K562 (cell line): ENCODE data around the gene SP2. TPM values are rescaled to one million over a fixed set of nuclear protein-coding genes. Genes with fewer than 3 reads are reported as not detected.
A peak's percentile ranks its signal among the peaks of the same experiment; 100 is the strongest.

Experiments used
- CBFA2T2 ChIP-seq: fragments of 450-650 bp; conservative IDR thresholded peaks from 2 replicates; pipeline ENCODE4 v1.6.1; 2017; ENCODE audit warnings: mild to moderate bottlenecking
- CEBPG ChIP-seq, 3 experiments: fragments of 200-800 bp in 1 of 3; sonication (Bioruptor generic) in 1 of 3; sonication (generic) in 1 of 3; formaldehyde crosslinking in 1 of 3; IDR thresholded peaks in 2 of 3; conservative IDR thresholded peaks in 1 of 3; 2 replicates each; pipeline versions ENCODE4 v1.6.1 to v1.8.0; 2016 to 2022; ENCODE audit warnings: missing compliant biosample characterization in 2 of 3, missing genetic modification characterization in 2 of 3, mild to moderate bottlenecking in 1 of 3, missing genetic modification reagents in 1 of 3
- CHD2 ChIP-seq: IDR thresholded peaks from 2 replicates; pipeline ENCODE4 v1.6.1; 2011; ENCODE audit warnings: low read depth, low read length
- EGR1 ChIP-seq: fragments of 450-650 bp; conservative IDR thresholded peaks from 2 replicates; pipeline ENCODE4 v1.6.1; 2017; ENCODE audit warnings: mild to moderate bottlenecking
- EP400 ChIP-seq: fragments of 450-650 bp; IDR thresholded peaks from 2 replicates; pipeline ENCODE4 v1.6.1; 2017; ENCODE audit warnings: antibody characterized with exemption, mild to moderate bottlenecking, moderate library complexity
- ESRRA ChIP-seq: fragments of 450-650 bp; IDR thresholded peaks from 2 replicates; pipeline ENCODE4 v1.6.1; 2014; ENCODE audit warnings: low read depth, mild to moderate bottlenecking, moderate library complexity, borderline replicate concordance
- HEY1 ChIP-seq: fragments of 250-450 bp; sonication (Bioruptor Pico); IDR thresholded peaks from 2 replicates; pipeline ENCODE4 v1.5.0; 2020; ENCODE audit warnings: mild to moderate bottlenecking, moderate library complexity, borderline replicate concordance
- HNRNPK ChIP-seq: fragments of 200-400 bp; formaldehyde crosslinking; IDR thresholded peaks from one replicate; pipeline ENCODE4 v1.6.1; 2018; ENCODE audit warnings: mild to moderate bottlenecking, low read depth, low read length; ENCODE audit not compliant: poor library complexity, severe bottlenecking
- MTF1 ChIP-seq: fragments of 250-450 bp; sonication (Bioruptor Pico); IDR thresholded peaks from 2 replicates; pipeline ENCODE4 v1.9.0; 2021; ENCODE audit warnings: moderate library complexity, mild to moderate bottlenecking, inconsistent platforms, borderline replicate concordance
- NR2C1 ChIP-seq, 2 experiments: fragments of 450-650 bp; IDR thresholded peaks; 2 replicates each; pipeline ENCODE4 v1.6.1; 2017; ENCODE audit warnings: mild to moderate bottlenecking in 2 of 2, antibody characterized with exemption in 1 of 2, inconsistent platforms in 1 of 2, missing compliant biosample characterization in 1 of 2, missing genetic modification characterization in 1 of 2
- PCBP1 ChIP-seq: fragments of 200-400 bp; formaldehyde crosslinking; IDR thresholded peaks from 2 replicates; pipeline ENCODE4 v1.6.1; 2018; ENCODE audit warnings: mild to moderate bottlenecking, low read depth, low read length; ENCODE audit not compliant: poor library complexity, severe bottlenecking
- PTRF ChIP-seq: fragments of 450-650 bp; IDR thresholded peaks from 2 replicates; pipeline ENCODE4 v1.6.1; 2016; ENCODE audit warnings: mild to moderate bottlenecking, missing genetic modification characterization, missing compliant biosample characterization
- RBM25 ChIP-seq: fragments of 200-400 bp; formaldehyde crosslinking; IDR thresholded peaks from 2 replicates; pipeline ENCODE4 v1.6.1; 2018; ENCODE audit warnings: low read length, low read depth, moderate library complexity; ENCODE audit not compliant: severe bottlenecking
- SOX6 ChIP-seq: fragments of 450-650 bp; IDR thresholded peaks from 2 replicates; pipeline ENCODE4 v1.6.1; 2014; ENCODE audit warnings: mild to moderate bottlenecking
- SUPT5H ChIP-seq: fragments of 450-650 bp; IDR thresholded peaks from 2 replicates; pipeline ENCODE4 v1.6.1; 2016
- TAF7 ChIP-seq: fragments of 450-650 bp; IDR thresholded peaks from 2 replicates; pipeline ENCODE4 v1.6.1; 2016; ENCODE audit warnings: missing genetic modification characterization, missing compliant biosample characterization
- ZEB2 ChIP-seq: fragments of 450-650 bp; IDR thresholded peaks from 2 replicates; pipeline ENCODE4 v1.6.1; 2016
- ZKSCAN1 ChIP-seq: fragments of 150-350 bp; IDR thresholded peaks from 2 replicates; pipeline ENCODE4 v1.6.1; 2016; ENCODE audit warnings: low read depth, low read length
- ZNF121 ChIP-seq: sonication (generic); formaldehyde crosslinking; conservative IDR thresholded peaks from 2 replicates; pipeline ENCODE4 v1.8.0; 2022; ENCODE audit warnings: missing genetic modification reagents
- ZNF146 ChIP-seq: IDR thresholded peaks from one replicate; pipeline ENCODE4 v1.6.1; 2018; ENCODE audit warnings: missing compliant biosample characterization; ENCODE audit not compliant: unreplicated experiment
- ZNF766 ChIP-seq: fragments of 200-800 bp; sonication (Bioruptor generic); conservative IDR thresholded peaks from 2 replicates; pipeline ENCODE4 v1.6.1; 2016; ENCODE audit warnings: missing genetic modification characterization, missing compliant biosample characterization
- polyA plus RNA-seq, 8 experiments: library from polyadenylated mRNA; depleted of rRNA in 4 of 8; stranded (reverse) in 5 of 8; unstranded in 3 of 8; fragments of >200 nt; fragmentation: Nextera tagmentation in 2 of 8; fragmentation: Illumina TruSeq in 1 of 8; extraction: Ambion mirVana in 2 of 8; extraction: Trizol in 1 of 8; gene quantifications; 2 replicates each; pipeline versions ENCODE4 v1.2.1 to v1.2.3, GENCODE V29; 2011 to 2014; ENCODE audit warnings: inconsistent platforms in 1 of 8, missing spikeins in 1 of 8
- total RNA-seq, 7 experiments: library from RNA; depleted of rRNA in 6 of 7; stranded (reverse); fragments of >200 nt in 6 of 7; fragmentation: Illumina TruSeq in 2 of 7; extraction: Trizol in 2 of 7; gene quantifications; 2 replicates each; pipeline versions ENCODE4 v1.2.1 to v1.2.3, GENCODE V29; 2011 to 2021; ENCODE audit warnings: low replicate concordance in 1 of 7
- TF ChIP-seq, protein P1 (sequence below): sonication (generic); formaldehyde crosslinking; IDR thresholded peaks from 2 replicates; pipeline ENCODE4 v1.5.0; 2020; ENCODE audit warnings: missing genetic modification reagents
- TF ChIP-seq, protein P2 (sequence below): fragments of 250-450 bp; sonication (Bioruptor Pico); IDR thresholded peaks from 2 replicates; pipeline ENCODE4 v1.9.0; 2021; ENCODE audit warnings: mild to moderate bottlenecking, inconsistent platforms
- TF ChIP-seq, protein P3 (sequence below): fragments of 450-650 bp; formaldehyde crosslinking; IDR thresholded peaks from 2 replicates; pipeline ENCODE4 v1.4.0; 2020; ENCODE audit warnings: mild to moderate bottlenecking, mixed read lengths

The SP2 gene
- total and polyA plus RNA-seq, 9 of the 15 experiments (the other 6 are each of a cell fraction or from before 2014, with no cell fraction given) = 0.77 to 22.3 (median 2.3) TPM

DNA sequence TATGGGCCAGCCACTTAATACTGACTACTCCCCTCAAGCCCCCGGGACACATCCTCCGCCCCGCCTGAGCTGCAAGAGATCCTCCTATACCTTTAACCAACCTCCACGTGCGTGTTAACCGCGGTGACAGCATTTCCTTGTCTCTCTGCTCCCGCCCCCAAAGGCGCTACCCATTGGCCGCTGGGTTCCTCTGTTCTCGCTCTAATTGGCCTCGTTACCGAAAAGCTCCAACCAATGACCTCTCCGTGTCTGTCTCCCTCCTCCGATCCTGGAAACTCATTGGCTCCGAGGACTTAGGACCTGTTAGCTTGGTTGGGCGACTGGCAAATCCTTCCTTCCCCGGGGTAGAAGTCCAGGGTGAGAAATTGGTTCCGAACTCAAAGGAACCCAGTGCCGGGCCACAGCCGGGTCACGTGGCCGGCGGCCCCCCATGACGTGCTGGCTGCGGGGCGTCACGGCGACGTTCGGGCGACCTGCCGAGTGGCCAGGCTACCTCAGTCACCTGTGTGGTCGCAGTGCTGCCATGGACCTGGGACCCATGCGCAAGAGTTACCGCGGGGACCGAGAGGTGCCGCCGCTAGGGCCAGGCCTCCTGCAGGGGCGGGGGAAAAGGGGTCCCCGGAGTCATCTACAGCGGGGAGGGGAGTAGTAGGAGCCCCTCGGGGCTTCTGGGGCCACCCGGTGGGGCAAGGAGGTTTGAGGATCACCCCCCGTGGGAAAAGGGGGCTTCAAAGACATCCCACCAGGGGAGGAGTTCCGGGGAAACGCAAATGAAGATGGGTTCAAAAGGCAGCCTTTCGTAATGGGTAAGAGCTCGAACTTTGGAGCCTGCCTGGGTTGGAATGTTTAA is 45.4 kb downstream of the SP2 start, which contains the start of gene PNPO (continued):
- TF ChIP-seq CHD2 (peak; percentile 78), RBM25 (peak; percentile 92), EP400 (peak; percentile 97), ZEB2 (peak; percentile 44; the same call in 1 of the 2 replicates), ESRRA (peak; percentile 23), CBFA2T2 (peak; percentile 49), SOX6 (no peak), ZNF766 (CRISPR knock-in tag) (peak; percentile 64; the same call in 1 of the 2 replicates), ZNF121 (CRISPR knock-in tag) (no peak), ZNF146 (CRISPR knock-in tag) (no peak), TAF7 (tag) (no peak), HEY1 (no peak), HNRNPK (no peak), MTF1 (CRISPR knock-in tag) (no peak), EGR1 (peak; percentile 52), ZKSCAN1 (0 out of 2 replicates have a peak, but pooled peaks have one; percentile 48), SUPT5H (peak; percentile 67), PTRF (0 out of 2 replicates have a peak, but pooled peaks have one; percentile 43), PCBP1 (no peak), NR2C1 (IDR thresholded peaks at IDR 0.05) (no peak), NR2C1 (tag; IDR thresholded peaks at IDR 0.05) (no peak), CEBPG (CRISPR knock-in tag; IDR thresholded peaks at IDR 0.05) (peak; percentile 30; the same call in 1 of the 2 replicates), CEBPG (tag; conservative IDR thresholded peaks at IDR 0.05 in 1 of 2, IDR thresholded peaks at IDR 0.05 in 1 of 2) (no peak)
- TF ChIP-seq, protein P1, sequence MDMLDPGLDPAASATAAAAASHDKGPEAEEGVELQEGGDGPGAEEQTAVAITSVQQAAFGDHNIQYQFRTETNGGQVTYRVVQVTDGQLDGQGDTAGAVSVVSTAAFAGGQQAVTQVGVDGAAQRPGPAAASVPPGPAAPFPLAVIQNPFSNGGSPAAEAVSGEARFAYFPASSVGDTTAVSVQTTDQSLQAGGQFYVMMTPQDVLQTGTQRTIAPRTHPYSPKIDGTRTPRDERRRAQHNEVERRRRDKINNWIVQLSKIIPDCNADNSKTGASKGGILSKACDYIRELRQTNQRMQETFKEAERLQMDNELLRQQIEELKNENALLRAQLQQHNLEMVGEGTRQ = peak; percentile 92
- TF ChIP-seq, protein P2, sequence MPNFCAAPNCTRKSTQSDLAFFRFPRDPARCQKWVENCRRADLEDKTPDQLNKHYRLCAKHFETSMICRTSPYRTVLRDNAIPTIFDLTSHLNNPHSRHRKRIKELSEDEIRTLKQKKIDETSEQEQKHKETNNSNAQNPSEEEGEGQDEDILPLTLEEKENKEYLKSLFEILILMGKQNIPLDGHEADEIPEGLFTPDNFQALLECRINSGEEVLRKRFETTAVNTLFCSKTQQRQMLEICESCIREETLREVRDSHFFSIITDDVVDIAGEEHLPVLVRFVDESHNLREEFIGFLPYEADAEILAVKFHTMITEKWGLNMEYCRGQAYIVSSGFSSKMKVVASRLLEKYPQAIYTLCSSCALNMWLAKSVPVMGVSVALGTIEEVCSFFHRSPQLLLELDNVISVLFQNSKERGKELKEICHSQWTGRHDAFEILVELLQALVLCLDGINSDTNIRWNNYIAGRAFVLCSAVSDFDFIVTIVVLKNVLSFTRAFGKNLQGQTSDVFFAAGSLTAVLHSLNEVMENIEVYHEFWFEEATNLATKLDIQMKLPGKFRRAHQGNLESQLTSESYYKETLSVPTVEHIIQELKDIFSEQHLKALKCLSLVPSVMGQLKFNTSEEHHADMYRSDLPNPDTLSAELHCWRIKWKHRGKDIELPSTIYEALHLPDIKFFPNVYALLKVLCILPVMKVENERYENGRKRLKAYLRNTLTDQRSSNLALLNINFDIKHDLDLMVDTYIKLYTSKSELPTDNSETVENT (CRISPR knock-in tag) = peak; percentile 54; the same call in 1 of the 2 replicates
- TF ChIP-seq, protein P3, sequence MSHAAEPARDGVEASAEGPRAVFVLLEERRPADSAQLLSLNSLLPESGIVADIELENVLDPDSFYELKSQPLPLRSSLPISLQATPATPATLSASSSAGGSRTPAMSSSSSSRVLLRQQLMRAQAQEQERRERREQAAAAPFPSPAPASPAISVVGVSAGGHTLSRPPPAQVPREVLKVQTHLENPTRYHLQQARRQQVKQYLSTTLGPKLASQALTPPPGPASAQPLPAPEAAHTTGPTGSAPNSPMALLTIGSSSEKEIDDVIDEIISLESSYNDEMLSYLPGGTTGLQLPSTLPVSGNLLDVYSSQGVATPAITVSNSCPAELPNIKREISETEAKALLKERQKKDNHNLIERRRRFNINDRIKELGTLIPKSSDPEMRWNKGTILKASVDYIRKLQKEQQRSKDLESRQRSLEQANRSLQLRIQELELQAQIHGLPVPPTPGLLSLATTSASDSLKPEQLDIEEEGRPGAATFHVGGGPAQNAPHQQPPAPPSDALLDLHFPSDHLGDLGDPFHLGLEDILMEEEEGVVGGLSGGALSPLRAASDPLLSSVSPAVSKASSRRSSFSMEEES (CRISPR knock-in tag) = peak; percentile 66
